HepG2 (cell line): ENCODE measurements around the gene ELF2. TPM values are rescaled to one million over a fixed set of nuclear protein-coding genes. Genes with fewer than 3 reads are reported as not detected.

Source experiments
- ATAC-seq: fragments of 200-7000 bp; cut with Tn5 transposase; 3 replicates; pipeline ENCODE4 v1.9.1; 2020; ENCODE audit warnings: mild to moderate bottlenecking, moderate library complexity
- BruUV-seq: library from RNA; stranded (reverse); fragments of 400-500 nt; replicated peaks from 2 replicates; lab custom pipeline; 2021; lab: Mats Ljungman, UMichigan
- CTCF ChIA-PET: fragments of 300-600 bp; formaldehyde crosslinking; extraction: SDS; loops from one replicate; lab custom pipeline; 2021; ENCODE audit warnings: low total read pairs, inconsistent platforms, low intra/inter-chr PET ratio; lab: Yijun Ruan, JAX
- POLR2A ChIA-PET: fragments of 350-600 bp; sonication (Branson Sonifier 250); formaldehyde crosslinking; loops from one replicate; lab custom pipeline; 2020; ENCODE audit warnings: antibody characterized with exemption, inconsistent platforms; lab: Yijun Ruan, JAX
- DNase-seq: peaks from one replicate; pipeline ENCODE4 v3.0.0-alpha.2; 2015; ENCODE audit warnings: low spot score
- FAIRE-seq: peaks from 3 replicates; lab custom pipeline; 2011; peaks lifted over from hg19 to GRCh38; lab: Jason Lieb, UNC
- H2AFZ ChIP-seq: one replicate; pipeline ENCODE4 v1.6.1; 2011; ENCODE audit warnings: low read length, inconsistent platforms
- H3K27ac ChIP-seq: fragments of 300-600 bp; 3 replicates; pipeline ENCODE4 v1.8.0; 2011; ENCODE audit warnings: mixed run types, mild to moderate bottlenecking, mixed read lengths, low read length, inconsistent platforms; ENCODE audit not compliant: insufficient read depth; ENCODE audit errors: extremely low read length
- H3K27me3 ChIP-seq, 2 experiments: fragments of 200-600 bp in 1 of 2; 2 replicates in 1 of 2; 3 replicates in 1 of 2; pipeline versions ENCODE4 v1.6.0 to v1.8.0; 2011; ENCODE audit warnings: low read length in 2 of 2, mild to moderate bottlenecking in 2 of 2, moderate library complexity in 2 of 2, inconsistent platforms in 1 of 2; ENCODE audit not compliant: insufficient read depth in 2 of 2, control insufficient read depth in 1 of 2
- H3K36me3 ChIP-seq, 2 experiments: fragments of 200-600 bp in 1 of 2; replicated peaks in 1 of 2; 2 replicates in 1 of 2; 3 replicates in 1 of 2; pipeline versions ENCODE4 v1.5.1 to v1.8.0; 2011; ENCODE audit warnings: low read length in 2 of 2, inconsistent platforms in 1 of 2; ENCODE audit not compliant: insufficient read depth in 2 of 2, control insufficient read depth in 1 of 2
- H3K4me1 ChIP-seq: 2 replicates; pipeline ENCODE4 v1.5.1; 2012; ENCODE audit warnings: low read length, inconsistent platforms; ENCODE audit not compliant: insufficient read depth
- H3K4me2 ChIP-seq: 2 replicates; pipeline ENCODE4 v1.6.0; 2011; ENCODE audit warnings: low read depth, low read length, inconsistent platforms
- H3K4me3 ChIP-seq, 3 experiments: fragments of 200-600 bp in 1 of 3; sonication (generic), shearing (Covaris generic) in 1 of 3; replicated peaks in 1 of 3; 2 replicates each; pipeline ENCODE4 v1.5.1; 2011 to 2016; ENCODE audit warnings: low read length in 3 of 3, inconsistent platforms in 2 of 3, low read depth in 2 of 3, mild to moderate bottlenecking in 2 of 3, control low read depth in 1 of 3, mixed read lengths in 1 of 3; ENCODE audit not compliant: insufficient read depth in 1 of 3
- H3K79me2 ChIP-seq: one replicate; pipeline ENCODE4 v1.6.1; 2011; ENCODE audit warnings: low read length, inconsistent platforms; ENCODE audit not compliant: insufficient read depth
- H3K9ac ChIP-seq: 2 replicates; pipeline ENCODE4 v1.6.0; 2011; ENCODE audit warnings: mild to moderate bottlenecking, low read depth, low read length, inconsistent platforms; ENCODE audit not compliant: insufficient read depth
- H3K9me3 ChIP-seq: 2 replicates; pipeline ENCODE4 v1.5.1; 2012; ENCODE audit warnings: mild to moderate bottlenecking, low read length
- H4K20me1 ChIP-seq: 2 replicates; pipeline ENCODE4 v1.6.0; 2011; ENCODE audit warnings: inconsistent platforms, mild to moderate bottlenecking, low read length, moderate library complexity; ENCODE audit not compliant: insufficient read depth
- PCBP1 ChIP-seq: fragments of 200-400 bp; formaldehyde crosslinking; IDR thresholded peaks from 2 replicates; pipeline ENCODE4 v1.6.1; 2017; ENCODE audit warnings: mild to moderate bottlenecking, low read depth, low read length, borderline replicate concordance
- PHF5A ChIP-seq: IDR thresholded peaks from one replicate; pipeline ENCODE4 v1.6.1; 2018; ENCODE audit warnings: low read depth, missing genetic modification reagents; ENCODE audit not compliant: unreplicated experiment
- ZFP1 ChIP-seq: IDR thresholded peaks from 2 replicates; pipeline ENCODE4 v1.6.1; 2016
- ZNF234 ChIP-seq: sonication (generic); formaldehyde crosslinking; conservative IDR thresholded peaks from 2 replicates; pipeline ENCODE4 v1.5.1; 2020; ENCODE audit warnings: mild to moderate bottlenecking, missing genetic modification reagents
- WGBS: methylation state at CpG from one replicate; pipeline ENCODE4 v1.1.6; 2017; ENCODE audit warnings: low lambda C conversion rate; 5-methylcytosine and 5-hydroxymethylcytosine counted together
- in situ Hi-C: cut with HindIII; loops from 2 replicates; pipeline ENCODE4 v1.10.0; 2017; ENCODE audit warnings: low pct_unique_long_range_greater_than_20kb; ENCODE audit not compliant: extremely low pct_ligation_motif_present
- intact Hi-C: fragments of 100-400 bp; cut with micrococcal nuclease; formaldehyde crosslinking; loops from one replicate; pipeline ENCODE4 v1.10.0; 2022; ENCODE audit not compliant: unreplicated experiment
- polyA plus RNA-seq, 8 experiments: library from polyadenylated mRNA; depleted of rRNA in 3 of 8; stranded (reverse) in 7 of 8; unstranded in 1 of 8; fragments of >200 nt; fragmentation: Illumina TruSeq in 4 of 8; extraction: Trizol in 4 of 8; gene quantifications; 2 replicates each; pipeline versions ENCODE4 v1.2.1 to v1.2.3, GENCODE V29; 2011 to 2016; ENCODE audit warnings: low read depth in 4 of 8, missing spikeins in 1 of 8, mixed read lengths in 1 of 8; ENCODE audit not compliant: insufficient read depth in 1 of 8
- total RNA-seq, 5 experiments: library from RNA; depleted of rRNA; stranded (reverse); fragments of >200 nt; fragmentation: Illumina TruSeq; extraction: Trizol; gene quantifications; 2 replicates each; pipeline ENCODE4 v1.2.3, GENCODE V29; 2016; ENCODE audit warnings: low read depth in 1 of 5
- TF ChIP-seq, protein P1 (sequence below): sonication (generic); formaldehyde crosslinking; IDR thresholded peaks from 2 replicates; pipeline ENCODE4 v1.4.0; 2020; ENCODE audit warnings: missing genetic modification reagents, borderline replicate concordance

ELF2 gene
- total and polyA plus RNA-seq, 2 of the 13 experiments (the other 11 are each of a cell fraction or from before 2014, with no cell fraction given): 28.6 to 35.4 TPM

DNA sequence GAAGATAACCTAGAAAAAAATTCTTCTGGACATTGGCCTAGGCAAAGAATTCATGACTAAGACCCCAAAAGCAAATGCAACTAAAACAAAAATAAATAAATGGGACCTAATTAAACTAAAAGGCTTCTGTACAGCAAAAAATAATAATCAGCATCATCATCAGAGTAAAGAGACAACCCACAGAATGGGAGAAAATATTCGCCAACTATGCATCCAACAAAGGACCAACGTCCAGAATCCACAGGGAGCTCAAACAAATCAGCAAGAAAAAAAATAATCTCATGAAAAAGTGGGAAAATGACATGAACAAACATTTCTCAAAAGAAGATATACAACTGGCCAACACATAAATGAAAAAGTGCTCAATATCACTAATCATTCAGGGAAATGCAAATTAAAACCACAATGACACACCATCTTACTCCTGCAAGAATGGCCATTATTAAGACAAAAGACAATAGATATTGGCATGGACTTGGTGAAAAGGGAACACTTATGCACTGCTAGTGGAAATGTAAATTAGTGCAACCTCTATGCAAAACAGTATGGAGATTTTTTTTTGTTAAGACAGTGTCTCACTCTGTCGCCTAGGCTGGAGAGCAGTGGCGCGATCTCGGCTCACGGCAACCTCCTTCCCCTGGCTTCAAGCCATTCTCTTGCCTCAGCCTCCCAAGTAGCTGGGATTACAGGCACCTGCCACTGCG, 29.9 kb downstream of the ELF2 start (continued):
- TF ChIP-seq, protein P1, sequence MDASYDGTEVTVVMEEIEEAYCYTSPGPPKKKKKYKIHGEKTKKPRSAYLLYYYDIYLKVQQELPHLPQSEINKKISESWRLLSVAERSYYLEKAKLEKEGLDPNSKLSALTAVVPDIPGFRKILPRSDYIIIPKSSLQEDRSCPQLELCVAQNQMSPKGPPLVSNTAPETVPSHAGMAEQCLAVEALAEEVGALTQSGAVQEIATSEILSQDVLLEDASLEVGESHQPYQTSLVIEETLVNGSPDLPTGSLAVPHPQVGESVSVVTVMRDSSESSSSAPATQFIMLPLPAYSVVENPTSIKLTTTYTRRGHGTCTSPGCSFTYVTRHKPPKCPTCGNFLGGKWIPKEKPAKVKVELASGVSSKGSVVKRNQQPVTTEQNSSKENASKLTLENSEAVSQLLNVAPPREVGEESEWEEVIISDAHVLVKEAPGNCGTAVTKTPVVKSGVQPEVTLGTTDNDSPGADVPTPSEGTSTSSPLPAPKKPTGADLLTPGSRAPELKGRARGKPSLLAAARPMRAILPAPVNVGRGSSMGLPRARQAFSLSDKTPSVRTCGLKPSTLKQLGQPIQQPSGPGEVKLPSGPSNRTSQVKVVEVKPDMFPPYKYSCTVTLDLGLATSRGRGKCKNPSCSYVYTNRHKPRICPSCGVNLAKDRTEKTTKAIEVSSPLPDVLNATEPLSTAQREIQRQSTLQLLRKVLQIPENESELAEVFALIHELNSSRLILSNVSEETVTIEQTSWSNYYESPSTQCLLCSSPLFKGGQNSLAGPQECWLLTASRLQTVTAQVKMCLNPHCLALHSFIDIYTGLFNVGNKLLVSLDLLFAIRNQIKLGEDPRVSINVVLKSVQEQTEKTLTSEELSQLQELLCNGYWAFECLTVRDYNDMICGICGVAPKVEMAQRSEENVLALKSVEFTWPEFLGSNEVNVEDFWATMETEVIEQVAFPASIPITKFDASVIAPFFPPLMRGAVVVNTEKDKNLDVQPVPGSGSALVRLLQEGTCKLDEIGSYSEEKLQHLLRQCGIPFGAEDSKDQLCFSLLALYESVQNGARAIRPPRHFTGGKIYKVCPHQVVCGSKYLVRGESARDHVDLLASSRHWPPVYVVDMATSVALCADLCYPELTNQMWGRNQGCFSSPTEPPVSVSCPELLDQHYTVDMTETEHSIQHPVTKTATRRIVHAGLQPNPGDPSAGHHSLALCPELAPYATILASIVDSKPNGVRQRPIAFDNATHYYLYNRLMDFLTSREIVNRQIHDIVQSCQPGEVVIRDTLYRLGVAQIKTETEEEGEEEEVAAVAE (CRISPR knock-in tag): no peak

DNA sequence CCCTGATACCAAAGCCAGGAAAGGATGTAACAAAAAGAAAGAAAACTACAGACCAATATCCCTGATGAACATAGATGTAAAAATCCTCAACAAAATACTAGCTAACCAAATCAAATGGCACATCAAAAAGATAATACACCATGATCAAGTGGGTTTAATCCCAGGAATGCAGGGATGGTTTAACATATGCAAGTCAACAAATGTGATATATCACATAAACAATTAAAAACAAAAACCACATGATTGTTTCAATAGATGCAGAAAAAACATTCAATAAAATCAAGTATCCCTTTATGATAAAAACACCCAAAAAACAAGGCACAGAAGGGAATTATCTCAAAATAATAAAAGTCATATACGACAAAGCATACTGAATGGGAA, 31.5 kb downstream of the ELF2 start:
- in situ Hi-C loops (no loop called here), intact Hi-C loops (no loop called here)
- Histone ChIP-seq H3K4me2 (no peak overlapping the region), H3K27me3 (no peaks in the 10 kb centered on the region), H3K9ac (no peak overlapping the region), H2AFZ (no peak overlapping the region), H3K79me2 (peaks cover 46% of the 10 kb centered on the region), H4K20me1 (peaks cover 16% of the 10 kb centered on the region; the same call in 1 of the 2 replicates), H3K4me1 (peaks cover 7% of the 10 kb centered on the region; the same call in 1 of the 2 replicates), H3K9me3 (no peaks in the 10 kb centered on the region), H3K36me3 (no peaks in the 10 kb centered on the region), H3K27ac (no peak overlapping the region), H3K4me3 (no peak overlapping the region)
- FAIRE-seq (no peak), ATAC-seq (no peak), DNase-seq (no peak)
- no TSS peak for BruUV-seq
- 100% methylated on average over 1 of the region's 1 CpG for WGBS
- POLR2A ChIA-PET: interaction anchor here (1.5 kb wide), 1 partner anchor 9 kb away, joined by 3 read pairs; no protein-coding TSS in a partner anchor
- CTCF ChIA-PET: no interaction called here
- TF ChIP-seq ZFP1 (CRISPR knock-in tag) (no peak), PHF5A (CRISPR knock-in tag) (no peak), ZNF234 (CRISPR knock-in tag) (no peak), PCBP1 (no peak)
